ENCODE data around the gene UBR4.
A peak's percentile ranks its signal among the peaks of the same experiment; 100 is the strongest.

UBR4 gene

DNA sequence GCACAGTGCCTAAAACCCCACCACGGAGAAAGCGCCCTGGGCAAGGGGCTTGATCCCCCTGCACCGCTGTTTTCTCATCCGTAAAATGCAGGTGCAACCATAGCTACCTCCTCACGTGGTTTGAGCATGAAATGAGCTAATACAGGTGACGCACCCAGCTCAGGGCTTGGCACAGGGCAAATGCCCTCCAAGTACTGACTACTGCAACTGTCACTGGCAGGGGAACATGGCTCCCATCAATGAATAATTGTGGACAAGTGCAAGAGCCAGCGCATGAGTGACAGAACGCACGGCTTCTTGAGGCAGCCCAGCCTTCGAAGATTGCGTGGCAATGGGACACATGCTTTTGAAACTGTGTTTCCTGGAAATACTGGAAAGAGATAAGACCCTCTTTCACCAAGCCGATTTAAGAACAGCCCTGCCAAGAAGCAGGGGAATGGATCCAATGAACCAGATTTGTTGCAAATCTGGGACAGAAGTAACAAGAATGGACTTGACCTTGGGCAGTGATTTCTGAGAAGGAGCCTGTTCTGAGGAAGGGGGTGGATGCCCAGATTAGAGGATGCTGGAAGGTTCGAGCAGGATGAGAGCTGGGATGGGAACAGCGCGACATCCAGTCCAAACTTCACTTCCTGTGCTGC lies 160.8 kb downstream of the UBR4 start:
- no peak for DNase-seq

DNA sequence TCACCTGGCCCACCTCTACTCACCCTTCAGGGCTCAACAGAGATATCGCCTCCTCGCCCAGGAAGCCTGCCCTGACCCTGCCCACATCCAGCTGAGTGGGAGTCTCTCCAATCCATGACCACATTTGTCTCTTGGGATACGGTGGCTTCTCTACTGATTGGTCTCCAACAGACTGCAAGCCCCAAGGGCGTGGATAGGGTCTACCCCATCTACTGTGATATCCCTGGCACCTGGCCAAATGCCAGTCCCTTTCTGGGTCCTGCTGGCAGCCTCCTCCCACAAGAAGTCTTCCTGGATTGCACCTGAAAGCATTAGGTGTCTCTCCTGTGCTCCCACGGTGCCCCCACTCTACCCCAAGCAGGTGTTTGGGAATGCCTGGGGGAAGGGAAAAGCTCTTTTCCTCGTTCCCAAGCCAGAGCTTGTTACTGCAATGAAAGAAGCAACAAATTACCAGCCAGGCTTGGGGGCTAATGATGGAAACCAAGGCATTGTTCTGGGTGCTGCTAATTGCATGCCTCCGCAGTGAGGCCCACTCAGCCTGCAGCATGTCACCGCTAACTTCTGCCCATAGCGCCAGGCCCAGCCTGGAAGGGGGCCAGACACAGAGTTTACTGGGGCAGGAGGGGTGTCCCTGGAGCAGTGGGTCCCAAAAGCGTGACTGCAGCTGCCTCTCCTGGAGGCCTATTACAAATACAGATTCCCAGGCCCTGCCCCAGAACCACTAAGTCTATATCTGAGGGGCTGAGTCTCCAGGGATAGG lies 162.9 kb downstream of the UBR4 start:
- no peak for DNase-seq

DNA sequence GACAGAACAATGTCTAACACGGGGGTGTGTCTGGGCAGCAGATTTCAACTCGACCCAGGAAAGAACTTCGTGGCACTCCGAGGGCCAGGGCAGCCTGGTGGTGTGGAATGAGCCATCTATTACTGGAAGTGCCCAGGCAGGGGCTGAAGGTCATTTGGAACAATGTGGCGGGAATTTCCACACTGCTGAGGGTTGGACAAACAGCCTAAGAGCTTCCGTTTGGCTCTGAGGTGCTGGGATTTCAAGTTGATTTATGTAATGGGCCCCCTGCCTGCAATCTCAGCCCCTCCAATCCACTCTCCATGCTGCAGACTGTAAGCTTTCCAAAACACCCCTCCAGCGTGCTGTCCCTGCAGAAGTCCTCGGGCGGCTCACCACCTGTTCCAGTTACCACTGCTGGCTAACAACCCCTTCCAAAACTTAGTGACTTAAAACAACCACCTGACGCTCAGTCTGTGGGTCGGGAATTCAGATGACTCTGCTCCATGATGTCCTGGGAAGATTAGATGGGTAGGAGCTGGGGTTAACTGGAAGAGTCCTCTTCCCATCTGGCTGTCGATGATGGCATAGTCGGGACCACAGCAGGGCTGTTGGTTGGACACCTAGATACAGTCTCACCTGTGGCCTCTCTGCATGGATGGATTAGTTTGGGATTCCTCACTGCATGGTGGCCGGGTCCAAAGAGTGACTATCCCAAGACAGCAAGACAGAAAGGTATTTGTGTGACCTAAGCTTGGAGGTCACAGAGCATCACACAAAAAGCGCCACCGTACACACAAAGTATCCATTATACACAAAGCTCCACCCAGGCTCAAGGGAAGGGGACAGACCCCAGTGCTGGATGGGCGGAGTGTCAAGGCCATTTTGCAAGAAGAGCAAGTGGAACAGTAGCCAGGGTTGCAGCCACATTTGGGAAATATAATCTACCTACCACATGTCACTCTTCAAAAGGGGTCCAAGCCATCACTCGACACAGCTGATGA lies 163.9 kb downstream of the UBR4 start:
- DNase-seq = no peak

DNA sequence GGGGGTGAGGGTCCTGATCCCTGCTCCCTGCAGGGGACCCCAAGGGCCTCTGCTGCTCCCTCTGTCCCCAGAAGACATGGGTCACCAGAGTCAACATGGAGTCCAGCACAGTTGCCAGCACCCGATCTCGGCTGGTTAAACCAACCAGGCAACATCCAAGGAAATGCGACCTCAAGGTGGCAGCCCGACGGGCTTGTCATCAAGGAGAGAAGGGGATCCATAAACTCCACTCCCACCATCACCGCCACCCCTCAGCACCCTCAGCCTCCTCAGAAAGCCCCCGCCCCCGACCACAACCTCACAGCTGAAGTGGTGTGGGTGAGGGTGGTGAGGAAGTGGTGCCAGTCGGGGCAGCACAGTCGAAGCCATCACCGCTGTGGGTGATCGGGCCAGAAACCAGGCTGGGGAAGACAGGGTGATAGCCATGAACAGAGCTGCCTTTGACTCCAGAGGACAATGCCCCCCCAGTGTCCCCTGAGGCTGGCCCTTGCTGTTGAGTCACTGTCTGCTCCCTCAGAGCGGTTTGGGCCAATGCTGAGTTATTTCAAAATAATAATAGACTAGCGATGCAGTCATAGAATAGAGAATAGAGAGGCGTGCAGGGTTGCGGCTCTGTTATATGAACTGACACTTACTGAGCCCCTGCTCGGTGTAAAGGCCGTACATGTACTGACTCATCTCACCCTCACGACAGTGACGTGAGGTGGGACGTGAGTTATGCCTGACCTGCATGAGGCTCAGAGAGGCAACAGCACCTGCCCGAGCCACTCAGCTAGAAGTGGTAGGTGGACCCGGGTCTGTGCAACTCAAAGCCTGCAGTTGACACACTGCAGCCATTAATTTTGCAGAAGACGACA lies 164.9 kb downstream of the UBR4 start:
- DNase-seq = no peak

DNA sequence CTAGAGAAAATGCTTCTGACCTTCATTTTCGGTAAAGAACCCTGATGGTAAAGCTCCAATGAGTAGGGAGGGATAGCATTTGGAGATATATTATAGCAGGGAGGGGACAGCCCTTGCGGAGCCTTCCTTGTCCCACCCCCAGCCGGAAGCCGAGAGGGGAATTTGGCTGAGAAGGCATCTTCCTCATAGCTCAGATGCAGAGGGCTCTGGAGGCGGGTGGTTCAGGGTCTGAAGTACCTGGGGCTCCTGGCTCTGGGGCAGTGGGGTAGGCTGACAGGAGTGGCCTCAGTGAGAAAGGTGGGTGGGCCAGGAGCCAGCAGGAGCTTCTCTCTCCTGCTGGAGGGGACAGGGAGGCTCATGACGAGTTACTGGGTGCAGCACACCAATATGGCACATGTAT lies 165.6 kb downstream of the UBR4 start:
- DNase-seq = no peak

DNA sequence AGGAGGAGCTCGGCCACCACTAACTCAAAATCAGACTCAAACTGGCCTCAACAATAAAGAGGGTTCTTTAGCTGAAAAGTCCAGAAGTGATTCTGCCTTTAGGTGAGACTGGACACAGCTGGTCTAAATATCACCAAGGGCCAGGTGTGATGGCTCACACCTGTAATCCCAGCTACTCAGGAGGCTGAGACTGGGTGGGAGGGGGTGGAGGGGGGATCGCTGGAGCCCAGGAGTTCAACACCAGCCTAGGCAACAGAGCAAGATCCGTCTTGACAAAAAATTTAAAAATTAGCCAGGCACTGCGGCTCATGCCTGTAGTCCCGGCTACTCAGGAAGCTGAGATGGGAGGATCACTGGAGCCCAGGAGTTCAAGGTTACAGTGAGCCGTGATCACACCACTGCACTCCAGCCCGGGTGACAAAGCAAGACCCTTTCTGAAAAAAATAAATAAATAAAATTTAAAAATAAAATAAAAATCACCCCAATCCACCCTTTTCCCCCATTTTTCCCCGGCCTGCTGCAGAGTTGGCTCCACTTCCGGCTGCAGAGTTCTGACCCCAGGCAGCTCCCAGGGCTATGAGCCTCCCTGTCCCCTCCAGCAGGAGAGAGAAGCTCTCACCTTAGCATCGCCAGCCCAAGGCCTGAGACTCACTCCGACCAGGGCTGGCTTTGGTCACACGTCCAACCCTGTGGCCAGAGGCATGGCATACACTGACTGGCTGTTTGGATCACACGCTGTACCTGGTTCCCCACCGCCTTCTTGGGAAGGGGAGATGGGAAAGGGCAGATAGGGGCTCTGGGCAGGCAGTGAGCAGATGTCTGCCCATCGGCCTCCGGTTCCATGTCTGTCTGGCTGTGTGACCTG lies 166.3 kb downstream of the UBR4 start:
- no peak for DNase-seq

DNA sequence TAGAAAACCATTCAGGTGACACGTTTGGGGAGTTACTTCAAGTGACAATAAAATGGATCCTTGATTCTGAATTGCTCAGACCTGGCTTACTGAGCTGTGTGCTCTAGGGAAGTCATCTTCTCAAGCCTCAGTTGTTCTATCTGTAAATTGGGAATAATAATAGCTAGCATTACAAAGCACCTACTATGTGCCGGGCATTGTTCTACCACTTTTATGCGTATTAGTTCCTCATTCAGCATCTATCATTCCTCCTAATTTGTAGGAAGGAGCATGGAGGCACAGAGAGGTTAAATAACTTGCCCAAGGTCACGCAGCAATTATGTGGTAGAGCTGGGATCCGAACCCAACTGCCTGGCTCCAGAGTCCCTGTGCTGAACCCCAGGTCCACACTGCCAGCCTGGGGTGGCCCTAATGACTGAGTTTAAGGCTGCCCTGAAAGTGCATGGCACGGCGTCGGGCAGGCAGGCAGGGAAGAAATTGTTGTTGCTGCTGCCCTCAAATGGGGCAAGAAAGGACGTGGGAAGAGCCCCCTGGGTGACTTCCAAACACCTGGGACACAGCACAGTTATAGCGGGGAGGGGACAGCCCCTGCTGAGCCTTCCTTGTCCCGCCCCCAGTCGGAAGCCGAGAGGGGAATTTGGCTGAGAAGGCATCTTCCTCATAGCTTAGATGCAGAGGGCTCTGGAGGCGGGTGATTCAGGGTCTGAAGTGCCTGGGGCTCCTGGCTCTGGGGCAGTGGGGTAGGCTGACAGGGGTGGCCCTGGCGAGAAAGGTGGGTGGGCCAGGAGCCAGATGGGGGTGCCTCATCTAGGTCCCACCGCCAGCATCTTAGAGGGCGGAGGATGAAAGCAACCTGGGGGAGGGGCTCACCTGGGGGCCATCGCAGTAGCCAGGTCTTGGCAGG lies 167.1 kb downstream of the UBR4 start:
- no peak for DNase-seq

DNA sequence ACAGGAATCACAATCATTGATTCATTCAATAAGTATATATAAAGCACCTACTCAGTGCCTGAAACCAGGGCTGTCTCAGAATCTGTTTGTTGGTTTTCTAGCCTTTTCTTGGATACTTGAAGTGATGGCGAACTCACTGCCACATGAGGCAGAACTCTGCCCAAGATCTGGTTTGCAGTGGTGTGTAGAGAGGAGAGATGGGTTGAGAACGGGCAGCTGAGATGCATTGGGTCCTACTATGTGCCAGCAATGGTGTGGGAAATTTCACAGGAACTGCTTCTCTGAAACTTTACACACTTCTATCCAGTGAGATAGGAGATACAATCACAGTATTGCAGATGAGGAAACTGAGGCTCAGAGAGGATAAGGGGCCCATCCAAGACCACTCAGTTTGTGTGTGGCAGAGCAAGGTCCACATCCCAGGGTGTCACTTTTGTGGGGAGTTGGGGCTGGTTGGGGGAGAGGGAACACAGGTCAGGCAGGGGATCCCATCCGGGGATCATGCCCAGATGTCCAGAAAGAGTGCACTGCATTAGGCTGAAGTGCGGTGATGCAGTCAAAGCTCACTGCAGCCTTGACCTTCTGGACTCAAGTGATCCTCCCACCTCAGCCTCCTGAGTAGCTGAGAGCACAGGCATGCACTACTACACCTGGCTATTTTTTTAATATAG lies 169.9 kb downstream of the UBR4 start:
- no peak for DNase-seq

DNA sequence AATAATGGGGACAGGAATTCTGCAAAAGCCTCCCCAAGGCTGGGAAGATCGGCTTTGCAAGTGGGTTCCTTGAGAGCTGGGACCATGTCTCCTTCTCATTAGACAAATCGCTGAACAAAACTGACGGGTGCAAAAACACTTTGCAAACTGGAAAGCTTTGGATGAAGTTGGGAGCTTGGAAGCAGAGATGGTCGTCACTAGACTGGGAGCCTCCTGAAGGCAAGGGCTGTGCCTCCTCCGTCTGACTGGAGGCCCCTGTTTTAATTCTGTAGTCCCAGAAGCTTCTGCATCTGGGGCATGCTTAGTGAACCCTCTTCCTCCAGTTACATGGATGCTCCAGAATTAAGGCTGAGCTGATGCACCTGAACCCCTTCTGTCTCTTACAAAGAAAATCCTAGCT lies 171.3 kb downstream of the UBR4 start:
- DNase-seq = no peak

DNA sequence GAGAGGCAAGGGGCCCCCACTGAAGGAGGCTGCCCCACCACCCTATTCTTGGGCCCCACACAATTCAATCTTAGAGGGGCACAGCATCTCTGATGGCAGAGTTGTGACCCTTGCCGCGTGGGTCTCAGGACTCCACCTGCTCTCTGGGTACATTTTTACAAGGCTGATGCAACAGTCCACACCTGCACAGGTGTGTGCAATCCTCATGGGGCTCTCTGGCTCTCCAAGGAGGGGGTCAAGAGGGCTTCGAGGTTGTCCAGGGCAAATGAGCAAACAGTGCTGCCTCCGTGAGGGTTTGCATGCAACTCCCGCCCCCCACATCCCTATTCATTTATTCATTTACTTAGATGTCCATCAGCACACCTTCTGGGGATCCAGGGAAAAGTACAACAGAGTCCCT lies 172.0 kb downstream of the UBR4 start:
- DNase-seq = peak in 1 of 2 experiments; percentile 17

DNA sequence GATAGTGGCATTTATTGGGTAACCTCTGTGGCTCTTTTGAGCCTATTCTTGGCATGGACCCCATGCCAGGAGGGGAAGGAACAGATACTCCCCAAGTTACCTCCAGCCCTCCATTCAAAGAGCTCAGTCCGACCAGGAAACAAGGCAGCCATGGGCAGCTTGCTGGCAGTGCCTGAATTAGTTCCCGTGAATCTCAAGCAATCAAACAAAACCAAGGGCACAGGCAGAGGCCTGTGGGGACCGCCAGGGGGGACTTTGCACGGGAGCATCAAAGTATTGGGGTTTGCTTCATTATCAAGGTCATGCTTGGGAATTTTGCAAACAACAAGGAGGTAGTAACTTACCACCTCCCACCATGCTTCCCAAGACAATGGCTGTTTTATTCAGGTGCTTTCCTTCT lies 172.4 kb downstream of the UBR4 start:
- no peak for DNase-seq

DNA sequence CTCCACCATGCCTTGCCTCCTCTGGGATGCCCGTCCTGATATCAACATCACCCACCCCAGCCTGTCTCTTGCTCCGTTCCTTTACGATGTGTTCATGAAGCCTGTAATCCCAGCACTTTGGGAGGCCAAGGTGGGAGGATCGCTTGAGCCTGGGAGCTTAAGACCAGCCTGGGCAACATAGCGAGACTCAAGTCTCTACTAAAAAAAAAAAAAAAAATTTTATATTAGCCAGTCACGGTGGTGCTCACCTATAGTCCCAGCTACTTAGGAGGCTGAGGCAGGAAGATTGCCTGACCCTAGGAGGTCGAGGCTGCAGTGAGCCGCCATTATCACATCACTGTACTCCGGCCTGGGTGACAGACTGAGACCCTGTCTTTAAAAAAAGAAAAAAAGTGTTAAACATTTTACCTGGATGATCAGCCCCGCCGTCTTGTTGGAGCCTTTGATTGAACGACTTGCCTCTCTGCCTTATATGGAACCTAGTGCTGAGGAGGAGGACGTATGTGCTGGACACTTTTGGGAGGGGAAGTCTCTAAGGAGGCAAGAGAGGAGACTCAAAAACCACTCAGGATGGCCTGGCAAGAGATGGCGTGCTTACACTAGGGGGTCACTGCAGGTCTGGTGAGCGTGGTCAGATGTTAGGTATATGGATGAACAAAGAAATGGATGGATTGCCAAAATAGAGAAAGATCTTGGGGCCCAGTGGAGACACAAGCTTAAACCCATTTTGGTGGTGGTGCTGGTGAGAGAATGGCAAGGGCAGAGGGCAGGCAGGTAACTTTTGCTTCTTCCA lies 173.1 kb downstream of the UBR4 start:
- no peak for DNase-seq

DNA sequence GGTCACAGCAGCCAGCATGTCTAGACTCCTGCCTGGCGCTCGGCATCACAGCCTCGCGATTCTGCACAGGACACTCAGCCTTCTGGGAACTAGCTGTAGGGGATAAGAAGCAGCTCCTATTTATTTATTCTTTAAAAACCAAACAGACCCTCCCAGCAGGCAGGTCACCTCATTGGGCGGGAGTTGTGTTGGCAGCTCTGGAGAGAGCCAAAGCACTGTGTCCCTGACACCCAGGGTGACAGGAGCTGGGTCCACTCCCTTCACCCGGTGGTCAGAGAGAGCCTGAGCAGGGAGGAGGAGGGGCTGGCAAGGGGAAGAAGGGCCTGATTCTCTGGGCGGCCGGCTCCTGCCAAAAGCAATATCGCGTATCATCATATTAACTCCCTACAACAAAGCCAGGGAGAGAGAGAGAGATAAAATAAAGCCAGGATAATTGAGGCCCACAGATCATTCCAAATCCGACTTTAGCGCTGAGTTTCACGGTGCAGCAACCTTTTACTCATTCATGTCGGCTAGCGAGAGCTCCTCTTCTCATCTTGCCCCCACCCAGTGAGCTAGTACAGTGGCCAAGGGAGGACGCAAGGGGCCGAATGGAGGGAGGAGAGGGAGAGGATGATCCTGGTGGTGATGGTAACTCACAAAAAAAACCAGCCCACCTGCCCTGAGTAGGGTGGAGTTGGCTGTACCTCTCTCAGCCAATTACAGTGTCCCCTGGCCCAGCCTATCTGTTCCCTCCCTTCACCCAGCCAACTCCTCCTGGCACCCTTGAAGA lies 173.8 kb downstream of the UBR4 start:
- no peak for DNase-seq

DNA sequence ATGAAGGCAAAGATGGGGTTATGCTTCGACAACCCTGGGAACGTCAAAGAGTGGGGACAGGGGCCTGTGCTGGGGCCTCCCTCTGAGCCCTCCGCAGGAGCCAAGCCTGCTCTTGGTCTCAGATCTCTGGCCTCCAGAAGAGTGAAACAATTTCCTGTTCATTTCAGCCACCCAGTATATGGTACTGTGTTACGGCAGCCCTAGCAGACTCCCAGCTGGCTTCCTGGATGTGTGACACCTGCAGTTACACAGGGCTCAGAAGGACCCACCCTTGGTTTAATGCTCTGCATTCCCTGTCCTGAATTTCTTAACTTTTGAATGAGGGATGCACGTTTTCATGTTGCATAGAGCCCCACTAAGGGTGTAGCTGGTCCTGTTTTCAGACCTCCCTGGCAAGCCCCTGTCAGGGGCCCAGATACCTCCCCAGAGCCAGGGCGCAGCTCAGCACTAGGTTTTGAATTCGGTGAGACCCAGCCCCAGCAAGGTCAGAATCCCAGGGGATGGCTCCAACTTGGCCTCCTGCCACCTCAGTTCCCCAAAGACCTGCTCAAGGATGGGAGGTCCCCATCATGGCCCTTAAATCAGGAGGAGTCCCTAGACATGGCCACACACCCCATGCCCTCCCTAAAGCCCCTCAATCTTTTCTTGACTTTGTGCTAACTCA lies 174.6 kb downstream of the UBR4 start:
- DNase-seq = no peak

DNA sequence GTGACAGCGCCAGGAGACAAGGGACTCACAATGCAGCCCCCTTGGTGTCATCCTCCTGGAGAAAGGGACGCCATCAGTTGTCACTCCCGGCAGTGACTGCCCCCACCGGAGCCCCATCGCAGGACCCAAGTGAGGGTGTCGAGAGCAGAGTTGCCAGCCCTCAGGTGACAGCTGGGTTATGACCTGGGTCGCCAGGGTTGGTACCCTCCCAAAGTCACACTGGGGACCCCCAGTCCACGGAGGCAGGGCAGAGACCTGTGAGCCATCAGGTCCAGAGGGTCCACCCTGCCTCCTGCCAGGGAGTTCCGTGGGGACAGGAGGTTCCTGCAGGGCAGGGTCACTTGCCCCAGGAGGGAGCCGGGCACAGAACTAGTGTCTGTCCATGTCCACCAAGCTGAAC lies 175.3 kb downstream of the UBR4 start:
- DNase-seq = no peak

DNA sequence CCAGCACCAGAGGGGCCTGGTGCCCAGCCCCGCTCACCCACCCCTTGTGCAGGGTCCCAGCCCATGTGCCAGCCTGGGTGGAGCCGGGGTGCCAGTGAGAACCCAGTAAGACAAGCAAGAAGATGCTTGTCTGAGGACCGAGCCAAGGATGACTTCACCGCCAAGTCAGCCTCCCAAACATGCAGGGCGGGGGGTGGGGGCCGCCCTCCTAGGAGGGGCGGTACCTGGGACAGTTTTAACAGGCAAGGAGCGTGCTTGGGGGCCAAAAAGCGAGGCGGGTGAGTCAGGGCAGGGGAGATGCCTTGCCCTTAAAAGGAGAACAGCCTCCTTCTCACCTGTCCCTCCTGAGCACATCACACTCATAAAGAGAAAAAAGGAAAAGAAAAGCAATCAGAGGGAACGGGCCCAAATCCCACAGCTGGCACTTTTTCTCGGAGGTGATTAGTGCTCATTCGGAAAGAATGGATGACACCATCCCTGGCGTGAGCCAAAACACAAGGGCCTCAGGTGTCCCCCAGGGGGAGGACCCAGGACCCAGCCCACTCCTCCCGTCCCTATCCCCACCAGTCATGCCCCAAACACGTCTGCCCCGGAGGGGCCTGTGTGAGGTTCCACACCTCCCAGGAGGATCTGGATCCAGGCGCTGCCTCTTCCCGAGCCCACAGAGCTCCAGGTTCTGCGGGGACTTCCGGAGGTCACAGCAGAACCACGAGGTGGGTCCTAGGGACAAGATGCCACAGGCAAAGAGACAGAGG lies 176.0 kb downstream of the UBR4 start:
- no peak for DNase-seq

DNA sequence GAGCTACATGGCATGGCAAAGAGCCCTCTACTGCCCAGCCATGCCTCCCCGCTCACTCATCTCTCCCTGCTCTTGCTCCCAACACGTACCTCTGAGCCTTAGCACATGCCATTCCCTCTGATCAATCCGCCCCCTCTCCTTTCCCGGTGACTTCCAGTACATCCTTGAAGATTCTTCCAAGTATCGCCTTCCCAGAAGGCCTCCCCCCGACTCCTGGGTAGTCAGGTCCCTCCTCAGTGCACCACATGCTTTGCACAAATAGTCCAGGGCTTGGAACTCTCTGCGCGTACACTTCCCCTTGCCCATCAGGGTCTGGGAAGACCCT lies 176.6 kb downstream of the UBR4 start:
- DNase-seq = no peak
